HepG2 (cell line): ENCODE results near the gene TTC31. TPM values are rescaled to one million over a fixed set of nuclear protein-coding genes. Genes with fewer than 3 reads are reported as not detected.

Experiments used
- PAXIP1 ChIP-seq: sonication (generic); formaldehyde crosslinking; conservative IDR thresholded peaks from 2 replicates; pipeline ENCODE4 v1.4.0; 2020; ENCODE audit warnings: mild to moderate bottlenecking, missing genetic modification reagents, moderate library complexity
- ZBTB10 ChIP-seq: sonication (generic); formaldehyde crosslinking; IDR thresholded peaks from 2 replicates; pipeline ENCODE4 v1.4.0; 2020; ENCODE audit warnings: missing genetic modification reagents, borderline replicate concordance
- ZFP36 ChIP-seq: fragments of 150-350 bp; IDR thresholded peaks from 2 replicates; pipeline ENCODE4 v1.6.1; 2018; ENCODE audit warnings: borderline replicate concordance, low read length, low read depth; ENCODE audit not compliant: partially characterized antibody
- polyA plus RNA-seq, 8 experiments: library from polyadenylated mRNA; depleted of rRNA in 3 of 8; stranded (reverse) in 7 of 8; unstranded in 1 of 8; fragments of >200 nt; fragmentation: Illumina TruSeq in 4 of 8; extraction: Trizol in 4 of 8; gene quantifications; 2 replicates each; pipeline versions ENCODE4 v1.2.1 to v1.2.3, GENCODE V29; 2011 to 2016; ENCODE audit warnings: low read depth in 4 of 8, missing spikeins in 1 of 8, mixed read lengths in 1 of 8; ENCODE audit not compliant: insufficient read depth in 1 of 8
- total RNA-seq, 5 experiments: library from RNA; depleted of rRNA; stranded (reverse); fragments of >200 nt; fragmentation: Illumina TruSeq; extraction: Trizol; gene quantifications; 2 replicates each; pipeline ENCODE4 v1.2.3, GENCODE V29; 2016; ENCODE audit warnings: low read depth in 1 of 5
- TF ChIP-seq, protein P1 (sequence below): sonication (generic); formaldehyde crosslinking; IDR thresholded peaks from 2 replicates; pipeline ENCODE4 v1.5.1; 2020; ENCODE audit warnings: mild to moderate bottlenecking, missing genetic modification reagents, borderline replicate concordance
- TF ChIP-seq, protein P2 (sequence below): sonication (generic); formaldehyde crosslinking; IDR thresholded peaks from 2 replicates; pipeline ENCODE4 v1.5.1; 2020; ENCODE audit warnings: missing genetic modification reagents, mild to moderate bottlenecking, borderline replicate concordance
- TF ChIP-seq, protein P3 (sequence below): sonication (generic); formaldehyde crosslinking; IDR thresholded peaks from 2 replicates; pipeline ENCODE4 v1.4.0; 2020; ENCODE audit warnings: mild to moderate bottlenecking, missing genetic modification reagents
- TF ChIP-seq, protein P4 (sequence below): IDR thresholded peaks from 2 replicates; pipeline ENCODE4 v1.6.1; 2016; ENCODE audit warnings: control low read depth
- TF ChIP-seq, protein P5 (sequence below): sonication (generic); formaldehyde crosslinking; IDR thresholded peaks from 2 replicates; pipeline ENCODE4 v1.5.0; 2020; ENCODE audit warnings: missing genetic modification reagents

Gene TTC31
- total and polyA plus RNA-seq, 2 of the 13 experiments (the other 11 are each of a cell fraction or from before 2014, with no cell fraction given), result 28.3 to 39.5 TPM

GRCh38 chr2:74481961-74482800 lies 700 bp upstream of the TTC31 start (continued):
- TF ChIP-seq, protein P1, sequence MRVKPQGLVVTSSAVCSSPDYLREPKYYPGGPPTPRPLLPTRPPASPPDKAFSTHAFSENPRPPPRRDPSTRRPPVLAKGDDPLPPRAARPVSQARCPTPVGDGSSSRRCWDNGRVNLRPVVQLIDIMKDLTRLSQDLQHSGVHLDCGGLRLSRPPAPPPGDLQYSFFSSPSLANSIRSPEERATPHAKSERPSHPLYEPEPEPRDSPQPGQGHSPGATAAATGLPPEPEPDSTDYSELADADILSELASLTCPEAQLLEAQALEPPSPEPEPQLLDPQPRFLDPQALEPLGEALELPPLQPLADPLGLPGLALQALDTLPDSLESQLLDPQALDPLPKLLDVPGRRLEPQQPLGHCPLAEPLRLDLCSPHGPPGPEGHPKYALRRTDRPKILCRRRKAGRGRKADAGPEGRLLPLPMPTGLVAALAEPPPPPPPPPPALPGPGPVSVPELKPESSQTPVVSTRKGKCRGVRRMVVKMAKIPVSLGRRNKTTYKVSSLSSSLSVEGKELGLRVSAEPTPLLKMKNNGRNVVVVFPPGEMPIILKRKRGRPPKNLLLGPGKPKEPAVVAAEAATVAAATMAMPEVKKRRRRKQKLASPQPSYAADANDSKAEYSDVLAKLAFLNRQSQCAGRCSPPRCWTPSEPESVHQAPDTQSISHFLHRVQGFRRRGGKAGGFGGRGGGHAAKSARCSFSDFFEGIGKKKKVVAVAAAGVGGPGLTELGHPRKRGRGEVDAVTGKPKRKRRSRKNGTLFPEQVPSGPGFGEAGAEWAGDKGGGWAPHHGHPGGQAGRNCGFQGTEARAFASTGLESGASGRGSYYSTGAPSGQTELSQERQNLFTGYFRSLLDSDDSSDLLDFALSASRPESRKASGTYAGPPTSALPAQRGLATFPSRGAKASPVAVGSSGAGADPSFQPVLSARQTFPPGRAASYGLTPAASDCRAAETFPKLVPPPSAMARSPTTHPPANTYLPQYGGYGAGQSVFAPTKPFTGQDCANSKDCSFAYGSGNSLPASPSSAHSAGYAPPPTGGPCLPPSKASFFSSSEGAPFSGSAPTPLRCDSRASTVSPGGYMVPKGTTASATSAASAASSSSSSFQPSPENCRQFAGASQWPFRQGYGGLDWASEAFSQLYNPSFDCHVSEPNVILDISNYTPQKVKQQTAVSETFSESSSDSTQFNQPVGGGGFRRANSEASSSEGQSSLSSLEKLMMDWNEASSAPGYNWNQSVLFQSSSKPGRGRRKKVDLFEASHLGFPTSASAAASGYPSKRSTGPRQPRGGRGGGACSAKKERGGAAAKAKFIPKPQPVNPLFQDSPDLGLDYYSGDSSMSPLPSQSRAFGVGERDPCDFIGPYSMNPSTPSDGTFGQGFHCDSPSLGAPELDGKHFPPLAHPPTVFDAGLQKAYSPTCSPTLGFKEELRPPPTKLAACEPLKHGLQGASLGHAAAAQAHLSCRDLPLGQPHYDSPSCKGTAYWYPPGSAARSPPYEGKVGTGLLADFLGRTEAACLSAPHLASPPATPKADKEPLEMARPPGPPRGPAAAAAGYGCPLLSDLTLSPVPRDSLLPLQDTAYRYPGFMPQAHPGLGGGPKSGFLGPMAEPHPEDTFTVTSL, result peak; percentile 79
- TF ChIP-seq, protein P2, sequence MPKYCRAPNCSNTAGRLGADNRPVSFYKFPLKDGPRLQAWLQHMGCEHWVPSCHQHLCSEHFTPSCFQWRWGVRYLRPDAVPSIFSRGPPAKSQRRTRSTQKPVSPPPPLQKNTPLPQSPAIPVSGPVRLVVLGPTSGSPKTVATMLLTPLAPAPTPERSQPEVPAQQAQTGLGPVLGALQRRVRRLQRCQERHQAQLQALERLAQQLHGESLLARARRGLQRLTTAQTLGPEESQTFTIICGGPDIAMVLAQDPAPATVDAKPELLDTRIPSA, result no peak; the same call in none of the 2 replicates
- TF ChIP-seq ZBTB10 (CRISPR knock-in tag) (peak; percentile 68), ZFP36 (no peak), PAXIP1 (peak; percentile 13)
- TF ChIP-seq, protein P3, sequence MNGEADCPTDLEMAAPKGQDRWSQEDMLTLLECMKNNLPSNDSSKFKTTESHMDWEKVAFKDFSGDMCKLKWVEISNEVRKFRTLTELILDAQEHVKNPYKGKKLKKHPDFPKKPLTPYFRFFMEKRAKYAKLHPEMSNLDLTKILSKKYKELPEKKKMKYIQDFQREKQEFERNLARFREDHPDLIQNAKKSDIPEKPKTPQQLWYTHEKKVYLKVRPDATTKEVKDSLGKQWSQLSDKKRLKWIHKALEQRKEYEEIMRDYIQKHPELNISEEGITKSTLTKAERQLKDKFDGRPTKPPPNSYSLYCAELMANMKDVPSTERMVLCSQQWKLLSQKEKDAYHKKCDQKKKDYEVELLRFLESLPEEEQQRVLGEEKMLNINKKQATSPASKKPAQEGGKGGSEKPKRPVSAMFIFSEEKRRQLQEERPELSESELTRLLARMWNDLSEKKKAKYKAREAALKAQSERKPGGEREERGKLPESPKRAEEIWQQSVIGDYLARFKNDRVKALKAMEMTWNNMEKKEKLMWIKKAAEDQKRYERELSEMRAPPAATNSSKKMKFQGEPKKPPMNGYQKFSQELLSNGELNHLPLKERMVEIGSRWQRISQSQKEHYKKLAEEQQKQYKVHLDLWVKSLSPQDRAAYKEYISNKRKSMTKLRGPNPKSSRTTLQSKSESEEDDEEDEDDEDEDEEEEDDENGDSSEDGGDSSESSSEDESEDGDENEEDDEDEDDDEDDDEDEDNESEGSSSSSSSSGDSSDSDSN, result peak; percentile 97; the same call in 1 of the 2 replicates
- TF ChIP-seq, protein P4, sequence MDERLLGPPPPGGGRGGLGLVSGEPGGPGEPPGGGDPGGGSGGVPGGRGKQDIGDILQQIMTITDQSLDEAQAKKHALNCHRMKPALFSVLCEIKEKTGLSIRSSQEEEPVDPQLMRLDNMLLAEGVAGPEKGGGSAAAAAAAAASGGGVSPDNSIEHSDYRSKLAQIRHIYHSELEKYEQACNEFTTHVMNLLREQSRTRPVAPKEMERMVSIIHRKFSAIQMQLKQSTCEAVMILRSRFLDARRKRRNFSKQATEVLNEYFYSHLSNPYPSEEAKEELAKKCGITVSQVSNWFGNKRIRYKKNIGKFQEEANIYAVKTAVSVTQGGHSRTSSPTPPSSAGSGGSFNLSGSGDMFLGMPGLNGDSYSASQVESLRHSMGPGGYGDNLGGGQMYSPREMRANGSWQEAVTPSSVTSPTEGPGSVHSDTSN, result no peak
- TF ChIP-seq, protein P5, sequence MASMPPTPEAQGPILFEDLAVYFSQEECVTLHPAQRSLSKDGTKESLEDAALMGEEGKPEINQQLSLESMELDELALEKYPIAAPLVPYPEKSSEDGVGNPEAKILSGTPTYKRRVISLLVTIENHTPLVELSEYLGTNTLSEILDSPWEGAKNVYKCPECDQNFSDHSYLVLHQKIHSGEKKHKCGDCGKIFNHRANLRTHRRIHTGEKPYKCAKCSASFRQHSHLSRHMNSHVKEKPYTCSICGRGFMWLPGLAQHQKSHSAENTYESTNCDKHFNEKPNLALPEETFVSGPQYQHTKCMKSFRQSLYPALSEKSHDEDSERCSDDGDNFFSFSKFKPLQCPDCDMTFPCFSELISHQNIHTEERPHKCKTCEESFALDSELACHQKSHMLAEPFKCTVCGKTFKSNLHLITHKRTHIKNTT (CRISPR knock-in tag), result no peak
